DOHH2 (cell line): ENCODE data around the gene METTL15.

Experiments
- H3F3A ChIP-seq: fragments of 200-600 bp; sonication (generic), shearing (Covaris generic); 2 replicates; pipeline ENCODE4 v1.6.0; 2016; ENCODE audit warnings: antibody characterized with exemption, mild to moderate bottlenecking; ENCODE audit not compliant: control insufficient read depth, insufficient read depth
- H3K27ac ChIP-seq: fragments of 200-600 bp; sonication (generic); 2 replicates; pipeline ENCODE4 v1.5.1; 2014; ENCODE audit warnings: low read depth, mild to moderate bottlenecking, low read length, moderate library complexity
- H3K27me3 ChIP-seq: fragments of 200-600 bp; sonication (generic); 2 replicates; pipeline ENCODE4 v1.6.1; 2014; ENCODE audit warnings: mild to moderate bottlenecking, low read length, mixed read lengths; ENCODE audit not compliant: control insufficient read depth
- H3K36me3 ChIP-seq: fragments of 200-600 bp; sonication (generic); 2 replicates; pipeline ENCODE4 v1.6.1; 2014; ENCODE audit warnings: mild to moderate bottlenecking, low read length, moderate library complexity, mixed read lengths; ENCODE audit not compliant: control insufficient read depth
- H3K4me1 ChIP-seq: fragments of 200-600 bp; sonication (generic); 2 replicates; pipeline ENCODE4 v1.6.1; 2014; ENCODE audit warnings: mild to moderate bottlenecking, low read length, mixed read lengths; ENCODE audit not compliant: control insufficient read depth
- H3K4me2 ChIP-seq: fragments of 200-600 bp; sonication (generic); 2 replicates; pipeline ENCODE4 v1.6.0; 2014; ENCODE audit warnings: mild to moderate bottlenecking, low read length, moderate library complexity
- H3K4me3 ChIP-seq: fragments of 200-600 bp; sonication (generic); 2 replicates; pipeline ENCODE4 v1.5.1; 2014; ENCODE audit warnings: mild to moderate bottlenecking, low read length, mixed read lengths
- H3K79me2 ChIP-seq: fragments of 200-600 bp; sonication (generic); 2 replicates; pipeline ENCODE4 v1.6.1; 2014; ENCODE audit warnings: mild to moderate bottlenecking, low read length, mixed read lengths; ENCODE audit not compliant: control insufficient read depth
- H3K9me2 ChIP-seq: fragments of 200-600 bp; sonication (generic); replicated peaks from 2 replicates; pipeline ENCODE4 v1.6.1; 2014; ENCODE audit warnings: mild to moderate bottlenecking, low read length, mixed read lengths; ENCODE audit not compliant: control insufficient read depth
- H3K9me3 ChIP-seq: fragments of 200-600 bp; sonication (generic); 2 replicates; pipeline ENCODE4 v1.6.1; 2014; ENCODE audit warnings: antibody characterized with exemption, low read length, mixed read lengths; ENCODE audit not compliant: control insufficient read depth, insufficient read depth
- H4K20me1 ChIP-seq: fragments of 200-600 bp; sonication (generic); 2 replicates; pipeline ENCODE4 v1.6.0; 2014; ENCODE audit warnings: low read depth, mild to moderate bottlenecking, antibody characterized with exemption, low read length, moderate library complexity; ENCODE audit not compliant: control insufficient read depth, insufficient read depth
- CTCF ChIP-seq: fragments of 200-600 bp; sonication (generic); IDR thresholded peaks from one replicate; pipeline ENCODE4 v1.5.1; 2014; ENCODE audit warnings: antibody characterized with exemption, mild to moderate bottlenecking, low read depth, low read length; ENCODE audit not compliant: poor library complexity, severe bottlenecking
- EZH2phosphoT487 ChIP-seq: fragments of 200-600 bp; sonication (generic); IDR thresholded peaks from 2 replicates; pipeline ENCODE4 v1.6.1; 2017; ENCODE audit warnings: borderline replicate concordance, mild to moderate bottlenecking, antibody characterized with exemption, low read length, moderate library complexity, mixed read lengths

METTL15 gene

GRCh38 chr11:28228196-28228895 is 120.2 kb downstream of the METTL15 start:
- no peaks in the 10 kb centered on the region for H3K4me1 ChIP-seq
- no peaks in the 10 kb centered on the region for H3K27me3 ChIP-seq
- H3K9me3 ChIP-seq, result no peaks in the 10 kb centered on the region
- TF ChIP-seq CTCF, result no peak
- TF ChIP-seq EZH2phosphoT487, result no peak
- H3K27ac ChIP-seq, result no peak overlapping the region
- no peaks in the 10 kb centered on the region for H3F3A ChIP-seq
- no peak overlapping the region for H3K4me2 ChIP-seq
- H3K36me3 ChIP-seq, result peaks cover 3% of the 10 kb centered on the region; the same call in 1 of the 2 replicates
- no peaks in the 10 kb centered on the region for H3K79me2 ChIP-seq
- no peaks in the 10 kb centered on the region for H3K9me2 ChIP-seq
- H4K20me1 ChIP-seq, result no peaks in the 10 kb centered on the region
- H3K4me3 ChIP-seq, result no peak overlapping the region

- Histone ChIP-seq H3K79me2 (no peaks in the 10 kb centered on the region), H3K27ac (no peak overlapping the region), H3F3A (no peaks in the 10 kb centered on the region), H3K9me3 (no peaks in the 10 kb centered on the region), H4K20me1 (no peaks in the 10 kb centered on the region), H3K9me2 (no peaks in the 10 kb centered on the region), H3K27me3 (no peaks in the 10 kb centered on the region), H3K4me3 (no peak overlapping the region), H3K4me2 (no peak overlapping the region), H3K4me1 (no peaks in the 10 kb centered on the region), H3K36me3 (peaks cover 3% of the 10 kb centered on the region; the same call in 1 of the 2 replicates)
- TF ChIP-seq EZH2phosphoT487 (no peak), CTCF (no peak)
These were observed 123.3 kb downstream of the METTL15 start for GRCh38 chr11:28231475-28231874.

- no peak overlapping the region for H3K27ac ChIP-seq
These were observed 124.5 kb downstream of the METTL15 start for GRCh38 chr11:28232649-28233048.

More at GRCh38 chr11:28232649-28233048, 124.5 kb downstream of the METTL15 start:
- TF ChIP-seq CTCF, result no peak
- TF ChIP-seq EZH2phosphoT487, result no peak
- Histone ChIP-seq H3K4me1 (no peaks in the 10 kb centered on the region), H3K4me3 (no peak overlapping the region), H4K20me1 (no peaks in the 10 kb centered on the region), H3K9me3 (no peaks in the 10 kb centered on the region), H3K79me2 (no peaks in the 10 kb centered on the region), H3K4me2 (no peak overlapping the region), H3F3A (no peaks in the 10 kb centered on the region), H3K36me3 (peaks cover 3% of the 10 kb centered on the region; the same call in 1 of the 2 replicates), H3K9me2 (no peaks in the 10 kb centered on the region), H3K27me3 (no peaks in the 10 kb centered on the region)
